GM13977 (cell line): ENCODE data around the gene ASRGL1.
"Not testable (repeated sequence)": the region's sequence is repeated elsewhere in the genome, so short reads cannot be mapped to it uniquely, and the experiment has no call there.

Source experiments
- DNase-seq: peaks from one replicate; pipeline ENCODE4 v3.0.0; 2012; ENCODE audit warnings: low spot score
- CTCF ChIP-seq: IDR thresholded peaks from 2 replicates; pipeline ENCODE4 v1.5.1; 2012; ENCODE audit warnings: mild to moderate bottlenecking, control low read depth; ENCODE audit not compliant: insufficient read depth; ENCODE audit errors: extremely low read depth, missing control alignments
- in situ Hi-C: fragments of 300-500 bp; cut with MboI; formaldehyde crosslinking; loops from one replicate; pipeline ENCODE4 v1.12.0; 2022; ENCODE audit warnings: low sequenced_read_pairs, low pct_unique_long_range_greater_than_20kb, mixed read lengths, inconsistent platforms; ENCODE audit not compliant: unreplicated experiment

The ASRGL1 gene

GRCh38 chr11:62383822-62384221 is 46.6 kb downstream of the ASRGL1 start:
- in situ Hi-C loops, result no loop called here
- no peak for TF ChIP-seq CTCF
- no peak for DNase-seq

- DNase-seq, in situ Hi-C loops: not testable (repeated sequence)
Observed at GRCh38 chr11:62386083-62386482, 48.8 kb downstream of the ASRGL1 start.

DNA sequence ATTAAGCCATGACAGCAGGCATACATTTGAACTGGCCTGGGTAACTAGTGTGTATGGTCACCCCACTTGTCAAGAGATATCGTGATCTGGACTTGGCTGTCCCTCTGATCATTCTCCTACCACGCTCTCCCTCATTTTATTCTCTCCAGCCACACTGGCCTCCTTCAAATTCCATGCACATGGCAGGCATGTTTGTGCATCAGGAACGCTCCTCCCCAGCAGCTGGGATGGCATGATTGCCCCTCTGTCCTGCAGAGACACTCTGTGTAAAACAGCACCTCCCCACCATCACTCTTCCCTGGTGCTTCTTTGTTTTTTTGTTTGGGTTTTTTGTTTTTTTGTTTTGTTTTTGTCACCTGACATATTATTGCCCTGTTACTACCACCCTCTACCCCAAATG is 50.1 kb downstream of the ASRGL1 start:
- in situ Hi-C loops, result no loop called here
- no peak for DNase-seq
- no peak for TF ChIP-seq CTCF

- in situ Hi-C loops, result no loop called here
- no peak for TF ChIP-seq CTCF
- DNase-seq, result no peak
Observed at GRCh38 chr11:62388999-62389398, 51.8 kb downstream of the ASRGL1 start.

- no peak for TF ChIP-seq CTCF
- DNase-seq, result no peak
- in situ Hi-C loops, result no loop called here
Observed at GRCh38 chr11:62390237-62390636, 53.0 kb downstream of the ASRGL1 start.

GRCh38 chr11:62390722-62391121 is 53.5 kb downstream of the ASRGL1 start:
- DNase-seq, result no peak
- TF ChIP-seq CTCF, result no peak
- in situ Hi-C loops, result no loop called here

DNA sequence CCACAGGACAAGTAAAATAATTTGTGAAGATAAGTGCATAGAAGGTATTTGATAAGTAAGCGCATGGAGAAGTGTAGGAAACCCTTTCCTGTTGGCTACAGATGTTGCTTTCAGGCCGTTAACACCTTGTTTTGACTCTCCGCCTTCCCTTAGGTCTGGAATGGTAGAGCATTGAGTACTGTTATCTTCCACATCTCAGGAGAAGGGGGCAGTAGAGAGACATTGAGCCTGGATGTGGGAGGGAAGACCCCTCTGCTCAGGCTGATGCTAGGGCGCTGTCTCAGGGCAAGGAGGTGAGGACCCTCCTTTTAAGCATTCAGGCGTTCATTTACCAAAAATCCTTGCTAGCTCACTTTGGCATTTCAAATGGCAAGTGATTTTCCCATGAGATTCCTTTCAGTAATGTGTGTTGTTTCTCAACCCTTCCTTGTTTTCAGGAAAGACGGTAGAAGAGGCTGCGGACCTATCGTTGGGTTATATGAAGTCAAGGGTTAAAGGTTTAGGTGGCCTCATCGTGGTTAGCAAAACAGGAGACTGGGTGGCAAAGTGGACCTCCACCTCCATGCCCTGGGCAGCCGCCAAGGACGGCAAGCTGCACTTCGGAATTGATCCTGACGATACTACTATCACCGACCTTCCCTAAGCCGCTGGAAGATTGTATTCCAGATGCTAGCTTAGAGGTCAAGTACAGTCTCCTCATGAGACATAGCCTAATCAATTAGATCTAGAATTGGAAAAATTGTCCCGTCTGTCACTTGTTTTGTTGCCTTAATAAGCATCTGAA is 54.6 kb downstream of the ASRGL1 start:
- in situ Hi-C loops, result no loop called here
- no peak for TF ChIP-seq CTCF

More for the DNA sequence above, 54.6 kb downstream of the ASRGL1 start:
- no peak for DNase-seq
